HepG2 (cell line): ENCODE measurements around the gene HLA-C. TPM values are rescaled to one million over a fixed set of nuclear protein-coding genes. Genes with fewer than 3 reads are reported as not detected.
"Not testable (repeated sequence)": the region's sequence is repeated elsewhere in the genome, so short reads cannot be mapped to it uniquely, and the experiment has no call there.

Experiments
- ATAC-seq: fragments of 200-7000 bp; cut with Tn5 transposase; 3 replicates; pipeline ENCODE4 v1.9.1; 2020; ENCODE audit warnings: mild to moderate bottlenecking, moderate library complexity
- BruUV-seq: library from RNA; stranded (reverse); fragments of 400-500 nt; replicated peaks from 2 replicates; lab custom pipeline; 2021; lab: Mats Ljungman, UMichigan
- CTCF ChIA-PET: fragments of 300-600 bp; formaldehyde crosslinking; extraction: SDS; loops from one replicate; lab custom pipeline; 2021; ENCODE audit warnings: low total read pairs, inconsistent platforms, low intra/inter-chr PET ratio; lab: Yijun Ruan, JAX
- POLR2A ChIA-PET: fragments of 350-600 bp; sonication (Branson Sonifier 250); formaldehyde crosslinking; loops from one replicate; lab custom pipeline; 2020; ENCODE audit warnings: antibody characterized with exemption, inconsistent platforms; lab: Yijun Ruan, JAX
- DNase-seq: peaks from one replicate; pipeline ENCODE4 v3.0.0-alpha.2; 2015; ENCODE audit warnings: low spot score
- FAIRE-seq: peaks from 3 replicates; lab custom pipeline; 2011; peaks lifted over from hg19 to GRCh38; lab: Jason Lieb, UNC
- H2AFZ ChIP-seq: one replicate; pipeline ENCODE4 v1.6.1; 2011; ENCODE audit warnings: low read length, inconsistent platforms
- H3K27ac ChIP-seq: fragments of 300-600 bp; 3 replicates; pipeline ENCODE4 v1.8.0; 2011; ENCODE audit warnings: mixed run types, mild to moderate bottlenecking, mixed read lengths, low read length, inconsistent platforms; ENCODE audit not compliant: insufficient read depth; ENCODE audit errors: extremely low read length
- H3K27me3 ChIP-seq, 2 experiments: fragments of 200-600 bp in 1 of 2; 2 replicates in 1 of 2; 3 replicates in 1 of 2; pipeline versions ENCODE4 v1.6.0 to v1.8.0; 2011; ENCODE audit warnings: low read length in 2 of 2, mild to moderate bottlenecking in 2 of 2, moderate library complexity in 2 of 2, inconsistent platforms in 1 of 2; ENCODE audit not compliant: insufficient read depth in 2 of 2, control insufficient read depth in 1 of 2
- H3K36me3 ChIP-seq, 2 experiments: fragments of 200-600 bp in 1 of 2; replicated peaks in 1 of 2; 2 replicates in 1 of 2; 3 replicates in 1 of 2; pipeline versions ENCODE4 v1.5.1 to v1.8.0; 2011; ENCODE audit warnings: low read length in 2 of 2, inconsistent platforms in 1 of 2; ENCODE audit not compliant: insufficient read depth in 2 of 2, control insufficient read depth in 1 of 2
- H3K4me1 ChIP-seq: 2 replicates; pipeline ENCODE4 v1.5.1; 2012; ENCODE audit warnings: low read length, inconsistent platforms; ENCODE audit not compliant: insufficient read depth
- H3K4me2 ChIP-seq: 2 replicates; pipeline ENCODE4 v1.6.0; 2011; ENCODE audit warnings: low read depth, low read length, inconsistent platforms
- H3K4me3 ChIP-seq, 3 experiments: fragments of 200-600 bp in 1 of 3; sonication (generic), shearing (Covaris generic) in 1 of 3; replicated peaks in 1 of 3; 2 replicates each; pipeline ENCODE4 v1.5.1; 2011 to 2016; ENCODE audit warnings: low read length in 3 of 3, inconsistent platforms in 2 of 3, low read depth in 2 of 3, mild to moderate bottlenecking in 2 of 3, control low read depth in 1 of 3, mixed read lengths in 1 of 3; ENCODE audit not compliant: insufficient read depth in 1 of 3
- H3K79me2 ChIP-seq: one replicate; pipeline ENCODE4 v1.6.1; 2011; ENCODE audit warnings: low read length, inconsistent platforms; ENCODE audit not compliant: insufficient read depth
- H3K9ac ChIP-seq: 2 replicates; pipeline ENCODE4 v1.6.0; 2011; ENCODE audit warnings: mild to moderate bottlenecking, low read depth, low read length, inconsistent platforms; ENCODE audit not compliant: insufficient read depth
- H3K9me3 ChIP-seq: 2 replicates; pipeline ENCODE4 v1.5.1; 2012; ENCODE audit warnings: mild to moderate bottlenecking, low read length
- H4K20me1 ChIP-seq: 2 replicates; pipeline ENCODE4 v1.6.0; 2011; ENCODE audit warnings: inconsistent platforms, mild to moderate bottlenecking, low read length, moderate library complexity; ENCODE audit not compliant: insufficient read depth
- FOXA1 ChIP-seq, 2 experiments: fragments of 450-650 bp in 1 of 2; sonication (generic) in 1 of 2; formaldehyde crosslinking in 1 of 2; IDR thresholded peaks; 2 replicates each; pipeline versions ENCODE4 v1.4.0 to v1.6.1; 2016 to 2020; ENCODE audit warnings: missing genetic modification reagents in 1 of 2
- HNF4G ChIP-seq, 2 experiments: sonication (generic) in 1 of 2; formaldehyde crosslinking in 1 of 2; IDR thresholded peaks; 2 replicates each; pipeline versions ENCODE4 v1.4.0 to v1.6.1; 2011 to 2020; ENCODE audit warnings: borderline replicate concordance in 2 of 2, low read depth in 2 of 2, mild to moderate bottlenecking in 2 of 2, low read length in 1 of 2, missing genetic modification reagents in 1 of 2, moderate library complexity in 1 of 2
- PLSCR1 ChIP-seq: sonication (generic); formaldehyde crosslinking; IDR thresholded peaks from 2 replicates; pipeline ENCODE4 v1.5.0; 2020; ENCODE audit warnings: missing genetic modification reagents, mild to moderate bottlenecking, borderline replicate concordance
- PPARG ChIP-seq: conservative IDR thresholded peaks from 2 replicates; pipeline ENCODE4 v1.6.1; 2016; ENCODE audit warnings: missing biosample characterization, missing genetic modification reagents
- SIN3B ChIP-seq: fragments of 150-350 bp; IDR thresholded peaks from 2 replicates; pipeline ENCODE4 v1.6.1; 2014; ENCODE audit warnings: low read length
- THYN1 ChIP-seq: sonication (generic); formaldehyde crosslinking; IDR thresholded peaks from 2 replicates; pipeline ENCODE4 v1.8.1; 2023; ENCODE audit warnings: low read depth, mild to moderate bottlenecking, moderate library complexity, missing genetic modification reagents, borderline replicate concordance
- ZNF205 ChIP-seq: IDR thresholded peaks from 2 replicates; pipeline ENCODE4 v1.6.1; 2018; ENCODE audit warnings: missing biosample characterization, missing genetic modification reagents
- ZNF362 ChIP-seq: sonication (generic); formaldehyde crosslinking; IDR thresholded peaks from 2 replicates; pipeline ENCODE4 v1.4.0; 2020; ENCODE audit warnings: missing genetic modification reagents, mild to moderate bottlenecking, borderline replicate concordance
- ZNF644 ChIP-seq: IDR thresholded peaks from 2 replicates; pipeline ENCODE4 v1.6.1; 2016; ENCODE audit warnings: low read depth
- ZNF720 ChIP-seq: sonication (generic); formaldehyde crosslinking; IDR thresholded peaks from 2 replicates; pipeline ENCODE4 v1.4.0; 2020; ENCODE audit warnings: missing genetic modification reagents
- ZSCAN30 ChIP-seq: sonication (generic); formaldehyde crosslinking; IDR thresholded peaks from 2 replicates; pipeline ENCODE4 v1.5.0; 2020; ENCODE audit warnings: mild to moderate bottlenecking, missing genetic modification reagents
- ZXDC ChIP-seq: sonication (generic); formaldehyde crosslinking; IDR thresholded peaks from 2 replicates; pipeline ENCODE4 v1.5.0; 2020; ENCODE audit warnings: mild to moderate bottlenecking, missing genetic modification reagents
- ZZZ3 ChIP-seq: sonication (generic); formaldehyde crosslinking; IDR thresholded peaks from 2 replicates; pipeline ENCODE4 v1.4.0; 2020; ENCODE audit warnings: missing genetic modification reagents, mild to moderate bottlenecking, borderline replicate concordance
- WGBS: methylation state at CpG from one replicate; pipeline ENCODE4 v1.1.6; 2017; ENCODE audit warnings: low lambda C conversion rate; 5-methylcytosine and 5-hydroxymethylcytosine counted together
- in situ Hi-C: cut with HindIII; loops from 2 replicates; pipeline ENCODE4 v1.10.0; 2017; ENCODE audit warnings: low pct_unique_long_range_greater_than_20kb; ENCODE audit not compliant: extremely low pct_ligation_motif_present
- intact Hi-C: fragments of 100-400 bp; cut with micrococcal nuclease; formaldehyde crosslinking; loops from one replicate; pipeline ENCODE4 v1.10.0; 2022; ENCODE audit not compliant: unreplicated experiment
- polyA plus RNA-seq, 8 experiments: library from polyadenylated mRNA; depleted of rRNA in 3 of 8; stranded (reverse) in 7 of 8; unstranded in 1 of 8; fragments of >200 nt; fragmentation: Illumina TruSeq in 4 of 8; extraction: Trizol in 4 of 8; gene quantifications; 2 replicates each; pipeline versions ENCODE4 v1.2.1 to v1.2.3, GENCODE V29; 2011 to 2016; ENCODE audit warnings: low read depth in 4 of 8, missing spikeins in 1 of 8, mixed read lengths in 1 of 8; ENCODE audit not compliant: insufficient read depth in 1 of 8
- total RNA-seq, 5 experiments: library from RNA; depleted of rRNA; stranded (reverse); fragments of >200 nt; fragmentation: Illumina TruSeq; extraction: Trizol; gene quantifications; 2 replicates each; pipeline ENCODE4 v1.2.3, GENCODE V29; 2016; ENCODE audit warnings: low read depth in 1 of 5

The HLA-C gene
- total and polyA plus RNA-seq, 2 of the 13 experiments (the other 11 are each of a cell fraction or from before 2014, with no cell fraction given) = 77.1 to 155 TPM

GRCh38 chr6:31234101-31234500 lies 37.8 kb downstream of the HLA-C start:
- H2AFZ ChIP-seq, FAIRE-seq, H3K36me3 ChIP-seq, H4K20me1 ChIP-seq, ATAC-seq, intact Hi-C loops, H3K9ac ChIP-seq, H3K27ac ChIP-seq, DNase-seq, H3K9me3 ChIP-seq, H3K79me2 ChIP-seq, H3K4me3 ChIP-seq, BruUV-seq, in situ Hi-C loops, H3K4me2 ChIP-seq, CTCF ChIA-PET, H3K4me1 ChIP-seq, POLR2A ChIA-PET: not testable (repeated sequence)
- H3K27me3 ChIP-seq = peaks cover 1 to 37% of the 10 kb centered on the region in 2 experiments; a peak in 3 of 5 replicates
- 34% methylated on average over 4 of the region's 4 CpGs for WGBS

GRCh38 chr6:31228476-31228875 lies 43.4 kb downstream of the HLA-C start:
- H3K9ac ChIP-seq = no peak overlapping the region
- DNase-seq (no peak), ATAC-seq (no peak), FAIRE-seq (no peak)
- ChIA-PET POLR2A (no interaction called here), CTCF (no interaction called here)
- H4K20me1 ChIP-seq = no peaks in the 10 kb centered on the region
- BruUV-seq = no TSS peak
- intact Hi-C loops (no loop called here), in situ Hi-C loops (no loop called here)
- TF ChIP-seq ZZZ3 (CRISPR knock-in tag) (no peak), HNF4G (IDR thresholded peaks at IDR 0.05; ENCODE audit: borderline replicate concordance, low read depth, low read length) (no peak), HNF4G (CRISPR knock-in tag; IDR thresholded peaks at IDR 0.05; ENCODE audit: borderline replicate concordance, low read depth) (no peak), ZNF644 (CRISPR knock-in tag) (no peak), PPARG (no peak), PLSCR1 (CRISPR knock-in tag) (no peak), THYN1 (CRISPR knock-in tag) (no peak), ZNF362 (CRISPR knock-in tag) (no peak), ZNF720 (CRISPR knock-in tag) (no peak), ZSCAN30 (CRISPR knock-in tag) (no peak), FOXA1 (IDR thresholded peaks at IDR 0.05) (no peak), FOXA1 (CRISPR knock-in tag; IDR thresholded peaks at IDR 0.05) (no peak), SIN3B (no peak), ZNF205 (CRISPR knock-in tag) (no peak), ZXDC (CRISPR knock-in tag) (no peak)
- H3K79me2 ChIP-seq = no peaks in the 10 kb centered on the region
- H3K9me3 ChIP-seq = no peaks in the 10 kb centered on the region
- no peaks in the 10 kb centered on the region for H3K4me1 ChIP-seq
- WGBS = 40% methylated on average over 6 of the region's 6 CpGs
- no peaks in the 10 kb centered on the region for H3K36me3 ChIP-seq
- no peak overlapping the region for H3K4me2 ChIP-seq
- H3K4me3 ChIP-seq = no peak overlapping the region
- H2AFZ ChIP-seq = no peak overlapping the region
- H3K27me3 ChIP-seq = peaks cover 1 to 21% of the 10 kb centered on the region in 2 experiments; a peak in 4 of 5 replicates
- H3K27ac ChIP-seq = no peak overlapping the region
